Spinal cord (tissue), 10 donors: ENCODE results near the gene RHCG. TPM values are rescaled to one million over a fixed set of nuclear protein-coding genes. Genes with fewer than 3 reads are reported as not detected.
A peak's percentile ranks its signal among the peaks of the same experiment; 100 is the strongest.

Experiments
- DNase-seq, 6 donors: peaks; one replicate each; pipeline versions ENCODE4 v3.0.0 to v3.0.0-alpha.2; 2013 to 2015; ENCODE audit warnings: low spot score in 6 of 6, low read depth in 4 of 6
- H3K27ac ChIP-seq: one replicate; pipeline ENCODE4 v1.5.1; 2013; ENCODE audit warnings: low read depth, low read length, control low read depth
- H3K27me3 ChIP-seq: one replicate; pipeline ENCODE4 v1.6.1; 2013; ENCODE audit warnings: low read length; ENCODE audit not compliant: control insufficient read depth, insufficient read depth
- H3K36me3 ChIP-seq: one replicate; pipeline ENCODE4 v1.6.1; 2013; ENCODE audit warnings: low read length; ENCODE audit not compliant: control insufficient read depth, insufficient read depth
- H3K4me1 ChIP-seq: one replicate; pipeline ENCODE4 v1.6.1; 2013; ENCODE audit warnings: low read length; ENCODE audit not compliant: control insufficient read depth, insufficient read depth
- H3K4me3 ChIP-seq: one replicate; pipeline ENCODE4 v1.5.1; 2013; ENCODE audit warnings: low read depth, low read length, control low read depth
- H3K9me3 ChIP-seq: one replicate; pipeline ENCODE4 v1.6.1; 2013; ENCODE audit warnings: low read length; ENCODE audit not compliant: control insufficient read depth, insufficient read depth
- WGBS: methylation state at CpG from one replicate; pipeline ENCODE4 v1.1.5; 2013; ENCODE audit warnings: missing lambda C conversion rate; ENCODE audit not compliant: insufficient coverage; 5-methylcytosine and 5-hydroxymethylcytosine counted together
- polyA plus RNA-seq, 2 donors: library from polyadenylated mRNA; unstranded; fragments of 120-200 nt; gene quantifications; one replicate each; pipeline ENCODE4 v1.2.1, GENCODE V29; 2013; ENCODE audit not compliant: insufficient read length in 2 of 2
- total RNA-seq, 2 donors: library from RNA; depleted of rRNA in 1 of 2; stranded (reverse); fragments of 120-200 nt in 1 of 2; fragments of >200 nt in 1 of 2; gene quantifications; one replicate each; pipeline versions ENCODE4 v1.2.3 to v1.2.4, GENCODE V29; 2013 to 2014
- donor health status: healthy.

RHCG gene
- total and polyA plus RNA-seq, 4 donors = 0.44 to 6.8 (median 1.7) TPM

GRCh38 chr15:89452330-89452836, 44.0 kb downstream of the RHCG start:
- 69% methylated on average over 3 of the region's 8 CpGs for WGBS
- peaks cover 3% of the 10 kb centered on the region for H3K36me3 ChIP-seq
- no peak overlapping the region for H3K27ac ChIP-seq
- no peaks in the 10 kb centered on the region for H3K27me3 ChIP-seq
- no peaks in the 10 kb centered on the region for H3K9me3 ChIP-seq
- no peak overlapping the region for H3K4me3 ChIP-seq
- H3K4me1 ChIP-seq = peaks cover 45% of the 10 kb centered on the region
- DNase-seq = no peak

- no peak for DNase-seq
- peaks cover 50% of the 10 kb centered on the region for H3K4me1 ChIP-seq
- H3K4me3 ChIP-seq = no peak overlapping the region
- peaks cover 3% of the 10 kb centered on the region for H3K36me3 ChIP-seq
- no peaks in the 10 kb centered on the region for H3K27me3 ChIP-seq
- no CpG with 5 or more reads among the region's 1 CpG for WGBS
- no peak overlapping the region for H3K27ac ChIP-seq
- H3K9me3 ChIP-seq = no peaks in the 10 kb centered on the region
Measured at GRCh38 chr15:89451846-89452245, 44.5 kb downstream of the RHCG start.

DNA sequence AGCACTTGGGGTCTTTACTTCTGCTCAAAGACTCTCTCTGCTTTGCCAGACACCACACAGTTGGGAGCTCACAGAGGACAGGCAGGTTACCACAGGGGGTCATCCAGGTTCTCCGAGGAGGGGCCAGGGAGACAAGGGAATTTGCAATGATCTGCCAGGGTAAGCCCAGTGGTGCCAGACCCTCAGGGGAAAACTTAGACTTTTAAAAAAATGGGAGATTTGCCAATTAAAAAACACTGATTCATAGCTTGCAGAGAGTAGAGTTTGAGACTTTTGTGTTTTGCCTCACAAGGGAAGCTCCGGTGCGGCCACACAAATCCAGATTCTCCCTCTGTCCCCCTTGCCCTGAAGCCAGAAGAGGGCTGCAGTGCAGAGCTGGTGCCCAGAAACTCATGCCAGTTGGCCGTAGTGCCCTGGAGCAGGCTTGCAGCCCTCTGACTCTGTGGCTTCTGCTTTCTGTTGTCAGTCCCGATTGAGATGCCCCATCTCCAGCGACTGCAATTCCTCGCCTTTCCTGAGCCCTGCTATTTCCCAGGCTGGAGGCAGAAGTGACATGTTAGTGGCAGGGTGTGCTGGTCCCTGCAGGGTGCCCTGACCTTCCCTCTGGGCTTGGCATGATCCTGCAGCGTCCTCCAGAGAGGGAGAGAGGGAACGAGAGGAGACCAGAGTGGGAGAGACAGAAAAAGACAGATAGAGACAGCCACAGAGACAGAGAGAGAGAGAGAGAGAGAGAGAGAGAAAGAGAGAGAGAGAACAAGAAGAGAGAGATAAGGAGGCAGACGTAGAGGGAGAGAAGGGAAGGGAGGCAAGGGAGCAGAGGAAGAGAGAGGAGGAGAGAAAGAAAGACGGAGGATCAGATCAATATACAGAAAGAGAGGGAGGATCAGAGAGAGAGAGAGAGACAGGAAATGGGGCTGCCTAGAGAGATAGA, 46.0 kb downstream of the RHCG start:
- peak in 2 of 6 donors; percentile 32 to 74 for DNase-seq
- no peaks in the 10 kb centered on the region for H3K27me3 ChIP-seq
- peaks cover 3% of the 10 kb centered on the region for H3K36me3 ChIP-seq
- WGBS = 31% methylated on average over 10 of the region's 11 CpGs
- peak overlapping the region; percentile 25 for H3K27ac ChIP-seq
- peaks cover 59% of the 10 kb centered on the region for H3K4me1 ChIP-seq
- H3K9me3 ChIP-seq = no peaks in the 10 kb centered on the region
- H3K4me3 ChIP-seq = no peak overlapping the region

DNA sequence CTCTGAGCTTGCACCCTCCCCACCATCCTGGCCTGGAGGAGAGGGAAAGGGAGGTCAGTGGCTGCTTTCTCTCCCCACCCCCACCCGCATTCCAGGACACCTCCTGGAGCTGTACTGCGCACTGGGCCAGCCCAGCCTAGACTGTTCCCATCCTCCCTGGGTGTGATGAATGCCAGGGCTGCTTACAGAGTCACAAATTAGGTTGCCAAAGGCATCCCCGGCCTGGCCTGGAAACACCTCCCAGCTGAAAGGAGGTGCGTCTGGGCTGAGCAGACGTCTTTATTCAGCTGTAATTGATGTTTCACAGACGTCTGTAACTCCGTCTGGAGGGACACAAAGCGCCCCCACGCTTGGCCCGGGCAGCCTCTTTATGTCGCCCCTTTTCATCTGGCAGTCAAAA, 47.6 kb downstream of the RHCG start:
- Histone ChIP-seq H3K27me3 (no peaks in the 10 kb centered on the region), H3K9me3 (no peaks in the 10 kb centered on the region), H3K36me3 (peaks cover 5% of the 10 kb centered on the region), H3K27ac (peak overlapping the region; percentile 2), H3K4me3 (no peak overlapping the region), H3K4me1 (peaks cover 75% of the 10 kb centered on the region)
- peak in 3 of 6 donors; percentile 51 to 93 (median 92) for DNase-seq
- WGBS = 10% methylated on average over 9 of the region's 11 CpGs

- 92% methylated on average over 7 of the region's 8 CpGs for WGBS
- peaks cover 10% of the 10 kb centered on the region for H3K36me3 ChIP-seq
- no peak for DNase-seq
- H3K9me3 ChIP-seq = no peaks in the 10 kb centered on the region
- H3K27me3 ChIP-seq = no peaks in the 10 kb centered on the region
- no peak overlapping the region for H3K27ac ChIP-seq
- peaks cover 83% of the 10 kb centered on the region for H3K4me1 ChIP-seq
- no peak overlapping the region for H3K4me3 ChIP-seq
Measured at GRCh38 chr15:89447676-89448075, 48.7 kb downstream of the RHCG start.

DNA sequence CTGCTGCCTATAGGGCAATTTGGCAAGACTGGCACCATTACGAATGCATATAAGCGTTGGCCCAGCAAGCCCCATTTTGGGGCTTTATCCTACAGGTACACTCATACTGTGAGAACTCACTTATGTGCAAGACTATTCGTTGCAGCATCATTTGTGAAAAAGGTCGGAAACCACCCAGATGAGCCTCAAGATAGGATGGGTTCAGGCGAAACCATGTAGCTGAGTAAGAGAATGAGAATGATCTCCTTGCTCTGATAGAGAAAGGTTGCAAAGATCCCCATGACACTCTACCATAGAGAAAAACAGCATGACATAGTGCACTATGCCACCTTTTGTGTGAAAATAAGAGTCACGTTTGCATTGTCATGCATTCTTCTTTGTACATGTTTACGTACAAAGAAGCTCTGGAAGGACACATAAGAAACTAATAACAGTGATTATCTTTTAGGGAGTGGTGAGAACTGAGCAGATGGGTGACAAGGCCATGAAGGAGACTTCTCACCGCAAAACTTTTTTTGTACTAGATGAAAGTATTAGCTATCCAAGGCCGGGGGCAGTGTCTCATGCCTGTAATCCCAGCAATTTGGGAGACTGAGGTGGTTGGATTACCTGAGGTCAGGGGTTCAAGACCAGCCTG, 50.0 kb downstream of the RHCG start:
- 85% methylated on average over 4 of the region's 9 CpGs for WGBS
- H3K27me3 ChIP-seq = no peaks in the 10 kb centered on the region
- peaks cover 13% of the 10 kb centered on the region for H3K36me3 ChIP-seq
- H3K4me3 ChIP-seq = no peak overlapping the region
- peaks cover 88% of the 10 kb centered on the region for H3K4me1 ChIP-seq
- no peaks in the 10 kb centered on the region for H3K9me3 ChIP-seq
- no peak for DNase-seq
- H3K27ac ChIP-seq = peak overlapping the region; percentile 69

DNA sequence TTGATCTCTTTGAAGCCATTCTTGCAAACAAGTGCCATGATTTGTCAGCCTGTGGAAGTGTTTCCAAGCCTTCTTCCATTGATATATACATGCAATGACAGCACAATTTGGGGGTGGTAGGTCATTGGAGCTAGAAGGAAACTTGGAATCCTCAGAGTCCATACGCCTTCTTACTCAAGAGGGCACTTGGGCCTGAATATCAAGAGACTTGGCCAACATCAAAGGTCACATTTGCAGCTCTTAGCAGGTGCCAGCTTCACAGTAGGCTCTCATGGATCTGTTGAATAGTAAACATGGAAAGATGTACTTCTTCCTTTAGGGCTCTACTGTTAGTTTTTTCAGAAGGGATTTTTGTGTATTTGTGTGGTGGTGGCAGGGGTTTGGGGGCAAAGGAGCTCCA, 50.9 kb downstream of the RHCG start:
- no peak overlapping the region for H3K4me3 ChIP-seq
- H3K27me3 ChIP-seq = no peaks in the 10 kb centered on the region
- H3K27ac ChIP-seq = peak overlapping the region; percentile 69
- no peaks in the 10 kb centered on the region for H3K9me3 ChIP-seq
- peaks cover 92% of the 10 kb centered on the region for H3K4me1 ChIP-seq
- peaks cover 17% of the 10 kb centered on the region for H3K36me3 ChIP-seq
- WGBS = 60% methylated on average over 1 of the region's 1 CpG
- DNase-seq = peak in 1 of 6 donors; percentile 59

DNA sequence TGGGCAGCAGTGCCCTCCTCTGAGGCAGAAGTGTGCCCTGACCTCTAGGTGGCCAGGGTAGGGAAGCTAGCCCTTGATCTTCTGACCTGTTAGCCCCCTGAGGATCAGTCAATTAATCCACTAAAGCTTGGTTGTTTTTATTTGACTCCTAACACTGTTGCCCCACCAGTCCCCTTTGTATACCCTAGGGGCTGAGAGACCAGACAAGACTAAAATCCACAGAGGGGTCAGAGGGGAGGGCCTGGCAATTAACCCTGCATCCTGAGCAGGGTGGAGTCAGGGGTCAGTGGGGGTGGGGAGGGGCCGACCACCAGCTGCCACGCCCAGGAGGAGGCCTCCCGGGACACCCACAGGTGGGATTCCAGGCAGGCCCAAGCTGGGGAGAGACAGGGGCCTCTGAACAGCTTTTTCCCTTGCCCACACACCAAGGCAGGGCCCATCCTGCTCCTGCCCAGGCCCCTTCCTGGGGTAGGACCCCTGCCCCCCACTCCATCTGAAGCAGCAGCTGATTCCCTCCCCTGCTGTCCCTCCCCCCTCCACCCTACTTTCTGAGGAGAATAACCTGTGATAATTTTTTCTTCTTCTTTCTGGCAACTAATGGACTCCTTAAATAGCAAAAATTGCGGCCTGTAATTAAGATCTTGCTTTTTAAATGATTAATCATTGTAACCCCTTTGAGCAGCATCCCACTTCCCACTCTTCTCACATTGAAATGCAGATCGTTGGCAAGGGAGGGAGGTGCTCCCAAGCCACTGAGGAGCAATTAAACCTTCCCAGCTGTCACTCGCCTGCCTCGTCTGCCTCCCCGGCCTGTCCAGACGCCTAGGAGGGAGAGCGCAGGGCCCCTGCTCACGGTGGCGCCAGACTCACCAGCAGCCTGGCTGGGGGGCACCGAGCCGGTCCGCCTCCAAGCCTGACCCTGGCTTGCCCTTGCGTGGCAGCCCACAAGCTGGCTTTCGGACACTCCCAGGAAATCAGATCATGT, 51.9 kb downstream of the RHCG start:
- DNase-seq = peak in 2 of 6 donors; percentile 80 to 87
- Histone ChIP-seq H3K4me3 (no peak overlapping the region), H3K4me1 (peaks cover 85% of the 10 kb centered on the region)

GRCh38 chr15:89443581-89443980, 52.8 kb downstream of the RHCG start:
- no CpG with 5 or more reads among the region's 3 CpGs for WGBS
- peaks cover 81% of the 10 kb centered on the region for H3K4me1 ChIP-seq
- no peaks in the 10 kb centered on the region for H3K27me3 ChIP-seq
- no peak overlapping the region for H3K4me3 ChIP-seq
- H3K36me3 ChIP-seq = peaks cover 22% of the 10 kb centered on the region
- no peak overlapping the region for H3K27ac ChIP-seq
- DNase-seq = peak in 1 of 6 donors; percentile 75
- H3K9me3 ChIP-seq = no peaks in the 10 kb centered on the region

More for the DNA sequence above, 51.9 kb downstream of the RHCG start:
- Histone ChIP-seq H3K9me3 (no peaks in the 10 kb centered on the region), H3K27me3 (no peaks in the 10 kb centered on the region), H3K36me3 (peaks cover 20% of the 10 kb centered on the region), H3K27ac (peak overlapping the region; percentile 69)
- WGBS = 21% methylated on average over 16 of the region's 17 CpGs
